K562 (cell line): Measurements from ENCODE around the gene CAPN12. TPM values are rescaled to one million over a fixed set of nuclear protein-coding genes. Genes with fewer than 3 reads are reported as not detected.

Source experiments
- ATF2 ChIP-seq: sonication (generic); formaldehyde crosslinking; IDR thresholded peaks from 2 replicates; pipeline ENCODE4 v1.8.1; 2022; ENCODE audit warnings: missing genetic modification reagents
- CBX2 ChIP-seq: fragments of 200-600 bp; sonication (generic); IDR thresholded peaks from one replicate; pipeline ENCODE4 v1.6.1; 2012; ENCODE audit warnings: mild to moderate bottlenecking, low read length, inconsistent platforms; ENCODE audit not compliant: insufficient read depth, poor library complexity, severe bottlenecking
- CCAR2 ChIP-seq: fragments of 200-400 bp; formaldehyde crosslinking; IDR thresholded peaks from 2 replicates; pipeline ENCODE4 v1.6.1; 2017; ENCODE audit warnings: mild to moderate bottlenecking, low read depth, low read length
- CHD2 ChIP-seq: IDR thresholded peaks from 2 replicates; pipeline ENCODE4 v1.6.1; 2011; ENCODE audit warnings: low read depth, low read length
- E2F6 ChIP-seq, 2 experiments: IDR thresholded peaks; 2 replicates each; pipeline ENCODE4 v1.6.1; 2011; ENCODE audit warnings: borderline replicate concordance in 1 of 2, control low read depth in 1 of 2, low read depth in 1 of 2, low read length in 1 of 2, mild to moderate bottlenecking in 1 of 2, mixed read lengths in 1 of 2, moderate library complexity in 1 of 2; ENCODE audit not compliant: insufficient read depth in 1 of 2, insufficient read length in 1 of 2, poor library complexity in 1 of 2, severe bottlenecking in 1 of 2; ENCODE audit errors: extremely low read depth in 1 of 2
- HNRNPLL ChIP-seq: fragments of 200-400 bp; formaldehyde crosslinking; IDR thresholded peaks from 2 replicates; pipeline ENCODE4 v1.6.1; 2017; ENCODE audit warnings: low read length, low read depth, mild to moderate bottlenecking; ENCODE audit not compliant: poor library complexity, severe bottlenecking
- KLF16 ChIP-seq: IDR thresholded peaks from 2 replicates; pipeline ENCODE4 v1.6.1; 2016; ENCODE audit warnings: antibody characterized with exemption
- MCM7 ChIP-seq, 2 experiments: fragments of 450-650 bp; IDR thresholded peaks; 2 replicates each; pipeline ENCODE4 v1.6.1; 2016 to 2018
- MXI1 ChIP-seq: IDR thresholded peaks from 2 replicates; pipeline ENCODE4 v1.6.1; 2011; ENCODE audit warnings: low read depth, mild to moderate bottlenecking, improper control_type of control experiment, low read length
- PPARD ChIP-seq: fragments of 250-450 bp; sonication (Bioruptor Pico); IDR thresholded peaks from 2 replicates; pipeline ENCODE4 v1.8.0; 2022; ENCODE audit warnings: inconsistent platforms, mild to moderate bottlenecking, moderate library complexity
- PYGO2 ChIP-seq: fragments of 450-650 bp; IDR thresholded peaks from 2 replicates; pipeline ENCODE4 v1.6.1; 2016; ENCODE audit warnings: mild to moderate bottlenecking, missing genetic modification characterization, moderate library complexity, missing compliant biosample characterization
- RFX5 ChIP-seq: IDR thresholded peaks from 2 replicates; pipeline ENCODE4 v1.6.1; 2011; ENCODE audit warnings: low read depth, mild to moderate bottlenecking, improper control_type of control experiment, low read length
- SMAD4 ChIP-seq: fragments of 250-450 bp; sonication (Bioruptor Pico); conservative IDR thresholded peaks from 2 replicates; pipeline ENCODE4 v1.8.0; 2021; ENCODE audit warnings: inconsistent platforms, mild to moderate bottlenecking, moderate library complexity
- SNRNP70 ChIP-seq: fragments of 200-400 bp; formaldehyde crosslinking; optimal IDR thresholded peaks from 2 replicates; pipeline ENCODE3; 2017; ENCODE audit warnings: low read depth, low read length
- TEAD4 ChIP-seq, 2 experiments: sonication (generic) in 1 of 2; formaldehyde crosslinking in 1 of 2; IDR thresholded peaks; 2 replicates each; pipeline versions ENCODE4 v1.6.1 to v1.8.0; 2012 to 2022; ENCODE audit warnings: borderline replicate concordance in 1 of 2, inconsistent platforms in 1 of 2, low read length in 1 of 2, mild to moderate bottlenecking in 1 of 2, missing genetic modification reagents in 1 of 2
- THAP12 ChIP-seq: fragments of 250-450 bp; sonication (Bioruptor Pico); IDR thresholded peaks from 2 replicates; pipeline ENCODE4 v1.9.0; 2021; ENCODE audit warnings: mild to moderate bottlenecking, inconsistent platforms
- ZNF133 ChIP-seq: fragments of 250-450 bp; sonication (Bioruptor Pico); IDR thresholded peaks from 2 replicates; pipeline ENCODE4 v1.4.0; 2020; ENCODE audit warnings: mild to moderate bottlenecking
- ZNF212 ChIP-seq: fragments of 450-650 bp; formaldehyde crosslinking; IDR thresholded peaks from 2 replicates; pipeline ENCODE4 v1.4.0; 2020; ENCODE audit warnings: mild to moderate bottlenecking
- ZNF263 ChIP-seq: sonication (generic); formaldehyde crosslinking; IDR thresholded peaks from 2 replicates; pipeline ENCODE4 v1.8.0; 2022; ENCODE audit warnings: mild to moderate bottlenecking, missing genetic modification reagents, borderline replicate concordance
- ZNF445 ChIP-seq: fragments of 250-450 bp; sonication (Bioruptor Pico); IDR thresholded peaks from 2 replicates; pipeline ENCODE4 v1.4.0; 2020; ENCODE audit warnings: low read depth, mild to moderate bottlenecking, moderate library complexity
- ZNF589 ChIP-seq: fragments of 200-800 bp; sonication (Bioruptor generic); IDR thresholded peaks from 2 replicates; pipeline ENCODE4 v1.6.1; 2016; ENCODE audit warnings: low read depth, missing genetic modification characterization, missing compliant biosample characterization
- ZNF699 ChIP-seq: fragments of 250-450 bp; sonication (Bioruptor Pico); IDR thresholded peaks from 2 replicates; pipeline ENCODE4 v1.8.0; 2021; ENCODE audit warnings: mild to moderate bottlenecking, moderate library complexity; ENCODE audit not compliant: insufficient replicate concordance
- ZNF717 ChIP-seq: fragments of 250-450 bp; sonication (Bioruptor Pico); IDR thresholded peaks from 2 replicates; pipeline ENCODE4 v1.5.0; 2021
- ZNF778 ChIP-seq: fragments of 450-650 bp; formaldehyde crosslinking; IDR thresholded peaks from 2 replicates; pipeline ENCODE4 v1.4.0; 2020; ENCODE audit warnings: mild to moderate bottlenecking, moderate library complexity
- polyA plus RNA-seq, 8 experiments: library from polyadenylated mRNA; depleted of rRNA in 4 of 8; stranded (reverse) in 5 of 8; unstranded in 3 of 8; fragments of >200 nt; fragmentation: Nextera tagmentation in 2 of 8; fragmentation: Illumina TruSeq in 1 of 8; extraction: Ambion mirVana in 2 of 8; extraction: Trizol in 1 of 8; gene quantifications; 2 replicates each; pipeline versions ENCODE4 v1.2.1 to v1.2.3, GENCODE V29; 2011 to 2014; ENCODE audit warnings: inconsistent platforms in 1 of 8, missing spikeins in 1 of 8
- total RNA-seq, 7 experiments: library from RNA; depleted of rRNA in 6 of 7; stranded (reverse); fragments of >200 nt in 6 of 7; fragmentation: Illumina TruSeq in 2 of 7; extraction: Trizol in 2 of 7; gene quantifications; 2 replicates each; pipeline versions ENCODE4 v1.2.1 to v1.2.3, GENCODE V29; 2011 to 2021; ENCODE audit warnings: low replicate concordance in 1 of 7

Gene CAPN12
- total and polyA plus RNA-seq, 9 of the 15 experiments (the other 6 are each of a cell fraction or from before 2014, with no cell fraction given): 0.83 to 7.0 (median 1.6) TPM

GRCh38 chr19:38729653-38730469 is 14.4 kb downstream of the CAPN12 start (continued):
- no peak for TF ChIP-seq HNRNPLL
- TF ChIP-seq ZNF212 (CRISPR knock-in tag): no peak
- no peak for TF ChIP-seq ATF2 (CRISPR knock-in tag)
- peak in 1 of 2 experiments; percentile 54 for TF ChIP-seq E2F6 (IDR thresholded peaks at IDR 0.05; ENCODE audit: borderline replicate concordance in 1 of 2, extremely low read depth in 1 of 2, insufficient read depth in 1 of 2, insufficient read length in 1 of 2, low read depth in 1 of 2, low read length in 1 of 2, poor library complexity in 1 of 2, severe bottlenecking in 1 of 2)
- TF ChIP-seq SMAD4 (CRISPR knock-in tag): peak; percentile 40
- TF ChIP-seq PYGO2: no peak
- TF ChIP-seq PPARD: no peak
- TF ChIP-seq ZNF589 (CRISPR knock-in tag): no peak
- no peak for TF ChIP-seq SNRNP70
- no peak for TF ChIP-seq MXI1
- TF ChIP-seq ZNF263 (CRISPR knock-in tag): peak; percentile 86
- no peak for TF ChIP-seq RFX5
- TF ChIP-seq MCM7 (IDR thresholded peaks at IDR 0.05): no peak
- no peak for TF ChIP-seq ZNF778
- TF ChIP-seq ZNF445: no peak
- no peak for TF ChIP-seq KLF16
- no peak for TF ChIP-seq THAP12 (CRISPR knock-in tag)
- no peak for TF ChIP-seq CHD2
- no peak for TF ChIP-seq CCAR2
- no peak for TF ChIP-seq ZNF717
- no peak for TF ChIP-seq ZNF699 (CRISPR knock-in tag)
- TF ChIP-seq CBX2: no peak
- no peak for TF ChIP-seq ZNF133 (CRISPR knock-in tag)
- no peak for TF ChIP-seq TEAD4 (IDR thresholded peaks at IDR 0.05; ENCODE audit: low read length)
- TF ChIP-seq TEAD4 (CRISPR knock-in tag; IDR thresholded peaks at IDR 0.05; ENCODE audit: borderline replicate concordance): no peak
